ENCODE data around the gene ACOXL.

Gene ACOXL

DNA sequence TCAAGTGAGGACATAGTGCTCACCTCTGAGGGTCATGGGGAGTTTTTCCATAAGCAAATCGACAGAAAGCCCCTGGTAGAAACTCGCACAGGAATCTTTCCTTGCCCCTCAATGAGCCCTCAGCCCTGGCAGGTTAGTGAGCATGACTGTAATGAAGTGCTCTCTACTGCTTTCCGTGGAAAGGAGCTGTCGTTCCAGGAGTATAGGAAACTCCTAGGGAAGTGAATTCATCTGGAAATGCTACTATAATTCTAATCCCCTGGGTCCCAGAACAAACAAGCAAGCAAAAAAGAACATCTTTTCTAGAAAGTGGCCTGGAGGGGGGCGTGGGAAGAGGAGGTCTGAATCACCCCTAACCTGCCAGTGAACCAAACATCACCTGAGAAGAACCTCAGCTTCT, 406.5 kb downstream of the ACOXL start:
- no peak for TF ChIP-seq Cebpa-rat (IDR thresholded peaks at IDR 0.05)
- peaks cover 5 to 92% (median 28%) of the 10 kb centered on the region in 11 experiments; a peak in 15 of 22 replicates for H4K20me1 ChIP-seq

DNA sequence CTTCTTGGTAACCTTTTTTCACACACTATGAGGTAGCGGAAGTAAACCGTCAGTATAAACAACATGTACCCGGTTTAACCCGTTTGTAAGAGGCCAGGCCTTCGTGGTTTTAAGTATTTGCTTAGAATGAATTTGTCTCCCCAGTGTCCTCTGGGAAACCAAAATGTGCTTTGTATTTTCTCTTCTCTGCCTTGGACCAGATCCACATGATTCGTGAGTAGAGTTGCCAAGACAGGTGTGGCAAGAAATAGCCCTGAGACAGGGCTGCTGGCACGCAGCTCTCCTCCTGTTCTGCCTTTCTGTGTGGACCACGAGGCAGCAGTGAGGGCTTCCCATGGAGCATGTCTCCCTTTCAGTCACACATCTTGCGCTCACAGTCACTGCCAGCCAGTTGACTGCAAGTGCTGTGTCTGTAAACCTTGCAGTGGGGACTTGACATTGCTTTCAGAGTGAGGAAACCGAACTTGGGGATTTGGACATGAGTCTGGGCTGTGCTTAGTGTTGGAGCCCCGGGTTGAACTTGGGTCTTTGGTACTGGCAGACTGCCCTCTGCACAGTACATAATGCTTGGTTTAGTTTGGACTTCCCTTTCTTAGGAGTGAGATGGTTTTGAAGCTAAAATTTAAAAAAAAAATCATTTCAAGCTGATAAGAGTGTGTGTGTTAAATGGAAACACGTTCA, 407.4 kb downstream of the ACOXL start:
- Histone ChIP-seq H3K36me3 (peaks cover 0 to 79% (median 35%) of the 10 kb centered on the region in 11 experiments; a peak in 20 of 22 replicates), H3K4me1 (peaks cover 6 to 17% (median 10%) of the 10 kb centered on the region in 10 experiments; a peak in 17 of 20 replicates), H3K27me3 (no peaks in the 10 kb centered on the region)

More for the DNA sequence above, 406.5 kb downstream of the ACOXL start:
- no peaks in the 10 kb centered on the region for H3K27me3 ChIP-seq
- H3K4me3 ChIP-seq, result no peak overlapping the region
- no peak overlapping the region for H3K9ac ChIP-seq
- peaks cover 6 to 20% (median 11%) of the 10 kb centered on the region in 10 experiments; a peak in 17 of 20 replicates for H3K4me1 ChIP-seq
- peaks cover 0 to 4% (median 0%) of the 10 kb centered on the region in 11 experiments; a peak in 2 of 22 replicates for H3K9me3 ChIP-seq (replicated peaks in 1 of 11)
- no peak overlapping the region for H3K4me2 ChIP-seq
- peaks cover 0 to 70% (median 30%) of the 10 kb centered on the region in 11 experiments; a peak in 20 of 22 replicates for H3K36me3 ChIP-seq
- no peak overlapping the region for H3K27ac ChIP-seq

DNA sequence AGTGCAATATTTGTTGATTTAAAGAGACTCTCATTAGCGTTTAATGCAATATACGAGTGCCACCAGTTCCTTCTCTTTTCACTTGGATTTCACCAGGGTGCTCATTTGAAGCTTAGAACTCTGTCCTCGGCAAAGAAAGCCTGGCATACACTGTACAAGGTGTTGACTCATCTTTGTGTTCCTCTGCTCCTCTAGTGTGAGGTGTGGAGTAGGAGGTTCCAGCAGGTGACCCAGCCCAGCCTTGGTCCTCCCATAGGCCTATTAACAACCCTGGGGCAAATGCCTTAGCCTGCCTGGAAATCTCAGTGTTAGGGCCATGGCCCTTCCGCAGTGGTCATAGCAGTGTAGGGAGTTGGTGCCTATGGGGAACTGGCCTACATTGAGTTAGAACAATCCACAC, 408.4 kb downstream of the ACOXL start:
- Histone ChIP-seq H3K27ac (no peak overlapping the region), H3K9me3 (replicated peaks in 1 of 11) (peaks cover 0 to 4% (median 0%) of the 10 kb centered on the region in 11 experiments; a peak in 2 of 22 replicates), H3K4me2 (no peak overlapping the region), H4K20me1 (peaks cover 0 to 91% (median 16%) of the 10 kb centered on the region in 11 experiments; a peak in 14 of 22 replicates), H3K4me1 (peaks cover under 1 to 9% (median 3%) of the 10 kb centered on the region in 10 experiments; a peak in 16 of 20 replicates), H3K4me3 (no peak overlapping the region), H3K36me3 (peaks cover 0 to 85% (median 35%) of the 10 kb centered on the region in 11 experiments; a peak in 20 of 22 replicates), H3K27me3 (no peaks in the 10 kb centered on the region), H3K9ac (no peak overlapping the region)
- TF ChIP-seq Cebpa-rat (IDR thresholded peaks at IDR 0.05), result no peak

More for the DNA sequence above, 407.4 kb downstream of the ACOXL start:
- no peak for TF ChIP-seq Cebpa-rat (IDR thresholded peaks at IDR 0.05)
- no peak overlapping the region for H3K9ac ChIP-seq
- peaks cover 0 to 4% (median 0%) of the 10 kb centered on the region in 11 experiments; a peak in 2 of 22 replicates for H3K9me3 ChIP-seq (replicated peaks in 1 of 11)
- H3K27ac ChIP-seq, result no peak overlapping the region
- no peak overlapping the region for H3K4me3 ChIP-seq
- peaks cover 5 to 92% (median 23%) of the 10 kb centered on the region in 11 experiments; a peak in 15 of 22 replicates for H4K20me1 ChIP-seq
- no peak overlapping the region for H3K4me2 ChIP-seq

DNA sequence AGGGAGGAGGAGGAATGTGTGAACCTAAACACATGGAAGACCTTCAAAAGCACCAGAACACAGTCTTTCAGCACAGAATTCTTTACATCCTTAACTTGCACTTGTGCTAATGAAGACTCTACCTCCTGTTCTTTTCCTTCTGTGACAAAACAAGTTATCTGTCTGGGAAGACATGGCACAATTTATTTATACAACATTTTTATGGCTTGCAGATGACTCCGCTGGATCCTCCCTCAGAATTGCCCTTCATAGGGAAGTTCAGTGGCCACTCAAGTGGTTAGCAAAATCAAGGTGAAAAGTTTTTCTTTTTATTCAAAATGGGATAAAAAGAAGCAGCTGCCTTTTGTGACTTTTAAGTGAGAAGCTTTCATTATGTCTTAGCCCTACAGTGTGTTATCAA, 409.7 kb downstream of the ACOXL start:
- TF ChIP-seq Cebpa-rat (IDR thresholded peaks at IDR 0.05), result no peak
- H3K9ac ChIP-seq, result no peak overlapping the region
- 0 out of 20 replicates have a peak, but pooled peaks cover 0 to 5% (median 0%) of the 10 kb centered on the region in 10 experiments for H3K4me1 ChIP-seq
- peaks cover 0 to 88% (median 4%) of the 10 kb centered on the region in 11 experiments; a peak in 10 of 22 replicates for H4K20me1 ChIP-seq
- no peak overlapping the region for H3K4me3 ChIP-seq
- H3K36me3 ChIP-seq, result peaks cover 0 to 81% (median 35%) of the 10 kb centered on the region in 11 experiments; a peak in 20 of 22 replicates
- H3K9me3 ChIP-seq (replicated peaks in 1 of 11), result peaks cover 0 to 4% (median 0%) of the 10 kb centered on the region in 11 experiments; a peak in 2 of 22 replicates
- no peak overlapping the region for H3K27ac ChIP-seq
- H3K4me2 ChIP-seq, result no peak overlapping the region
- H3K27me3 ChIP-seq, result no peaks in the 10 kb centered on the region

DNA sequence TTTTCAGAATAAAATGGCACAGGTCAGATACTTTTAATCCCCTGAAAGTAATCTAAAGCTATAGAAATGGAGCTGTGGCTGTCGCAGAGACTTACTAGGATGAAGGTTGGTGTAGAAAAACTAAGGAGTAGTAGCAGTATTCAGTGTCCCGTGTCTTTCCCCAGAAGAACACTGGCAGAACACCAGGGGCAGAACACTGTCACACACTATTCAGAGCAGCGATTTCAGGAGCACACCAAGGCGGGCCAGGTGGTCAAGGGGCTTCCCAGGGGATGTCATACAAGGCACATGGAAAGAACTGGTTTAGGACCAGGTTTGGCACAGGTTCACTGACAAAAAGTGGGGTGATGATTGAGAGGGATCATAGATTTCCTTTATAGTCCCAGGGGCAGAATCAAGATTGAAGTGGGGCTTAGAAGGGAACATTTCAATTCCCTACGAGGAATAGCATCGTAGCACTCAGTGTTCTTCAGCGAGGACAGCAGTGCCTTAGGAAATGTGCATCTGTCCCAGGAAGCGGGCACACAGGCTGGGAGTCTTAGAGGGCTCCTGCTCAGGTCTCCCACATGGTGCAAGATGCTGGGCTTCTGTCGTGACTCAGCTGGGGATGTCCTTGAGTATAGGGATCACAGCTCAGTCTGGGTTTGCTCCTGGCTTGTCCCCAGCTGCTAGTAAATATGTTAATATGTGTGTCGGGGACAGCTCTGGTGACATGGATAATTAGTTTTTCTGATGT, 410.9 kb downstream of the ACOXL start:
- H3K9me3 ChIP-seq (replicated peaks in 1 of 11), result peaks cover 0 to 4% (median 0%) of the 10 kb centered on the region in 11 experiments; a peak in 2 of 22 replicates
- H3K4me3 ChIP-seq, result no peak overlapping the region
- TF ChIP-seq Cebpa-rat (IDR thresholded peaks at IDR 0.05), result no peak
- H3K27ac ChIP-seq, result no peak overlapping the region
- H3K36me3 ChIP-seq, result peaks cover 0 to 75% (median 34%) of the 10 kb centered on the region in 11 experiments; a peak in 20 of 22 replicates
- no peaks in the 10 kb centered on the region for H3K27me3 ChIP-seq
- H3K4me1 ChIP-seq, result 0 out of 20 replicates have a peak, but pooled peaks cover 0 to 5% (median 0%) of the 10 kb centered on the region in 10 experiments
- no peak overlapping the region for H3K9ac ChIP-seq
- no peak overlapping the region for H3K4me2 ChIP-seq
- peaks cover 0 to 90% (median 4%) of the 10 kb centered on the region in 11 experiments; a peak in 9 of 22 replicates for H4K20me1 ChIP-seq

DNA sequence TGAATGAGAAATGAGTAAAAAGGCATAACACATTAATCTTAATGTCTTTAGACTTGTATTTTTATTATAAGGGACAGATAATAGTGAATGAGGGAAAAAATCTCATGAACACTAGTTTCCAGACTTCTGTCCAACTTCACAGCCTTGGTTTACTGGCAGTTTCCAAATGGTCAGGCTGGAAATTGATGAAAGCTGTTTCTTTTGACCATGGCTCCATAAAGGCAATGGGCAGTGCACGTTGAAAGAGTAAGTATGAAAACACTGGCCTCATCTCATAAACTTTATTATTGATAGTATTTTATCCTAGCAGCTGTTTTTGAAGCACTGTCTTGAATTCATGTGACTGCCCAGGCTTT, 411.4 kb downstream of the ACOXL start:
- peaks cover 0 to 4% (median 0%) of the 10 kb centered on the region in 11 experiments; a peak in 2 of 22 replicates for H3K9me3 ChIP-seq (replicated peaks in 1 of 11)
- no peak overlapping the region for H3K9ac ChIP-seq
- peaks cover 0 to 89% (median 3%) of the 10 kb centered on the region in 11 experiments; a peak in 9 of 22 replicates for H4K20me1 ChIP-seq
- no peak for TF ChIP-seq Cebpa-rat (IDR thresholded peaks at IDR 0.05)
- H3K36me3 ChIP-seq, result peaks cover 0 to 69% (median 28%) of the 10 kb centered on the region in 11 experiments; a peak in 20 of 22 replicates
- no peak overlapping the region for H3K27ac ChIP-seq
- no peak overlapping the region for H3K4me3 ChIP-seq
- H3K4me2 ChIP-seq, result no peak overlapping the region
- 0 out of 20 replicates have a peak, but pooled peaks cover 0 to 5% (median 0%) of the 10 kb centered on the region in 10 experiments for H3K4me1 ChIP-seq
- no peaks in the 10 kb centered on the region for H3K27me3 ChIP-seq

DNA sequence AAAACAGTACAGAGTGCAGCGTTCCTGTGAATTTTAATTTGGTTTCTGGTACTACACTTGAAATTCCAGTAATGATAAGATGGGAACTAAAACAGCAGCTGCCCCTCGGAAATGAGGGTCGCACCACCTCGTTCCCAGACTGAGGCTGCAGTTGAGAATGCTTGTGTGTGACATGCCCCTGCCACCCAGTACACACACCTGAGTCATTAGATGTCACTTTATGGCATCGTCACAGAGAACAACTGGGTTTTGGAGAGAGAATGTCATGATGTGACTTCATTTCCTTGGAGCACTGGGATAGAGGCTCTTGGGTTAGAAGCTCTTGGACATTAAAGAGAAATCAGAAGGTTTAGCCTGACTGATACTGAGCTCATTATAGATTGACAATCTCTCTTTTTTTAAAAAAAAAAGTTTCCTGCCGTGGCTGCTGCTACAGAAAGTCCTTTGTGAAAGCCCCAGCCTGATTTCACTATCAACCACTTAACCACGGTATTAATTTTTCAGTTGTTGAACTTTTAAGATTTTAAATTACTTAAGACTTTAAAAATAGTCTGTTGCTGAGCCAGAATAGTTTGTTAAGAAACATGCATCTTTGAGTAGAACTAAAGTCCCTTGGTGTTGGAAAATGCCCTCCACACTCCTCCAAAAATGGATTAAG, 412.9 kb downstream of the ACOXL start:
- H3K4me1 ChIP-seq, result no peaks in the 10 kb centered on the region
- no peak for TF ChIP-seq Cebpa-rat (IDR thresholded peaks at IDR 0.05)
- peaks cover 0 to 61% (median 23%) of the 10 kb centered on the region in 11 experiments; a peak in 16 of 22 replicates for H3K36me3 ChIP-seq
- H3K9me3 ChIP-seq (replicated peaks in 1 of 11), result peaks cover 0 to 4% (median 0%) of the 10 kb centered on the region in 11 experiments; a peak in 2 of 22 replicates
- H3K9ac ChIP-seq, result no peak overlapping the region
- H3K27ac ChIP-seq, result no peak overlapping the region
- H3K27me3 ChIP-seq, result no peaks in the 10 kb centered on the region
- H3K4me3 ChIP-seq, result no peak overlapping the region
- peaks cover 0 to 80% (median 0%) of the 10 kb centered on the region in 11 experiments; a peak in 8 of 22 replicates for H4K20me1 ChIP-seq
- H3K4me2 ChIP-seq, result no peak overlapping the region

DNA sequence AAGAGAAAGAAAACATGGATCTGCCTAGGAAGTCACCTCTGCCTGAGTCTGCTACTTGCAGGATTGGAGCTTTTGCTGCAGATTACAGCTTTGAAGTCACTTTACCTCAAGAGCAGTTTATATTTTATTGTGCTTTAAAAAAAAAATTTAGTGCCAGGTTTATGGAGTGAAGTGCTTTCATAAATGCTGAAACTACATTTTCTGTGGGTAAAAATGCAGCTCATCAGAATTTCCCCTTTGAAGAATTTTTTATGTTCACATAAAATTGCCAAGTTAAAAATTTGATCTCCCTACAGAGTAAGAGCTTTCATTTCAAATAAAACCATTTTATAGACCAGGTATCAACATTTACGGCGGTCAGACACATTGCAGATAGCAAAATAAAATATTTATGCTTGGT, 413.6 kb downstream of the ACOXL start:
- no peak overlapping the region for H3K4me2 ChIP-seq
- peaks cover 0 to 1% (median 0%) of the 10 kb centered on the region in 11 experiments; a peak in 1 of 22 replicates for H3K9me3 ChIP-seq (replicated peaks in 1 of 11)
- TF ChIP-seq Cebpa-rat (IDR thresholded peaks at IDR 0.05), result no peak
- H3K9ac ChIP-seq, result no peak overlapping the region
- H3K4me1 ChIP-seq, result no peaks in the 10 kb centered on the region
- peaks cover 4 to 61% (median 23%) of the 10 kb centered on the region in 11 experiments; a peak in 18 of 22 replicates for H3K36me3 ChIP-seq
- no peak overlapping the region for H3K4me3 ChIP-seq
- H4K20me1 ChIP-seq, result peaks cover 0 to 73% (median 0%) of the 10 kb centered on the region in 11 experiments; a peak in 8 of 22 replicates
- H3K27ac ChIP-seq, result no peak overlapping the region
- H3K27me3 ChIP-seq, result no peaks in the 10 kb centered on the region
